Ureter (tissue), 1 donor: ENCODE results near the gene SULT1A4. TPM values are rescaled to one million over a fixed set of nuclear protein-coding genes. Genes with fewer than 3 reads are reported as not detected.
"Not testable (repeated sequence)": the region's sequence is repeated elsewhere in the genome, so short reads cannot be mapped to it uniquely, and the experiment has no call there.

Experiments used
- DNase-seq: peaks from one replicate; pipeline ENCODE4 v3.0.0-alpha.2; 2020; ENCODE audit warnings: low spot score
- total RNA-seq: library from RNA; stranded (reverse); gene quantifications from one replicate; pipeline ENCODE4 v1.2.4, GENCODE V29; 2023
- donor health status: DM: yes; HTN: yes; CAD: no.

The SULT1A4 gene
- total RNA-seq: 3.3 TPM

DNA sequence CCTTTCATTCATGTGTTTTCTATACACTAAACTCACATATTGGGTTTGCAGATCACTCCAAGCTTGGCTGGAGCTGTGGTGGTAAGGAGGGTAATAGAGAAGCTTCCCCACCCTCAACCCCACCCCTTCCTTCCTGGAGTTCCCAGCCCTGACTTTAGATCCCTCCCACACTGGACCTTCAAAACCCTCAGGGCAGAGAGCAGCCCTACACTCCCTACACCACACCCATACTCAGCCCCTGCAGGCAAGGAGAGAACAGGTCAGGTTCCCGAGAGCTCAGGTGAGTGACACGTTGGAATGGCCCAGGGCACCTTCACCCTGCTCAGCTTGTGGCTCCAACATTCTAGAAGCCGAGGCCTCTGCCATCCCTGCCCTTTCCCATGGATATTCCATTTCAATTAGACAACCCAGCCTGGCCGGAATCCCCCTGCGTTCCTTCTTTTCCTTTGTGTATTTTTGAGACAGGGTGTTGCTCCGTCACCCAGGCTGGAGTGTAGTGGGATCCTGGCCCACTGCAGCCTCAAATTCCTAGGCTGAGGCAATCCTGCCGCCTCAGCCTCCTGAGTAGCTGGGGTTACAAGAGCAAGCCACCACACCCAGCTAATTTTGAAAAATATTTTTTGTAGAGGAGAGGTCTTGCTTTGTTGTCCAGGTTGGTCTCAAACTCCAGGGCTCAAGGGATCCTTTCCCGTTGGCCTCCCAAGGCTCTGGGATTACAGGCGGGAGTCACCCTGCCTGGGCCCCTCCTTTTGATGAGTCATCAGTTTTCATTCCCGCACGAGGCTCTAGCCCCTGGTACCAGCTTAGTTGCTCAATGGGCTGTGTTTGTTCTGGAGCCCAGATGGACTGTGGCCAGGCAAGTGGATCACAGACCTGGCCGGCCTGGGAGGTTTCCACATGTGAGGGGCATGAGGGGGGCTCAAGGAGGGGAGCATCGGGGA is at the start of gene SULT1A4:
Gene SULT1A4, plus strand, starts transcription at position 208 of the 941 bp plus-strand sequence. CDS start 1,473 bp downstream, outside the sequence.
- DNase-seq: not testable (repeated sequence)

DNA sequence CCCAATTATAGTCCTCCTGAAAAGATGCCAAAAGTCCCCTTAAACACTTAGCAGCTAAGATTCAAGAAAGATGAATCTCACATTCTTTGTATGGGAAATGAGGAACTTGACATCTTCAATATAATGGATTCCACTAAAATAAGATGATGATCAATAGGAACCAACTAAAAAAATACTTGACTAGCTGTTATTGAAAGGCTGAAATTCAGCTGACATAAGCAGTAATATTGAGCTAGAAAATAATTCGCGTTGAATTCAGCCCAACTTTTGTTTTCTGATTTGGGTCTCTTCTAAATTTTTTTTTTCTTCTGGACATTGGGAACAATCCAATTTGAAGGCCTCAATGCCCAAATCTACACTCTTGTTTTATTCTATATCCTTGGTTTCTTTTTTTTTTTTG is 36.1 kb upstream of the SULT1A4 start:
- DNase-seq: not testable (repeated sequence)

DNA sequence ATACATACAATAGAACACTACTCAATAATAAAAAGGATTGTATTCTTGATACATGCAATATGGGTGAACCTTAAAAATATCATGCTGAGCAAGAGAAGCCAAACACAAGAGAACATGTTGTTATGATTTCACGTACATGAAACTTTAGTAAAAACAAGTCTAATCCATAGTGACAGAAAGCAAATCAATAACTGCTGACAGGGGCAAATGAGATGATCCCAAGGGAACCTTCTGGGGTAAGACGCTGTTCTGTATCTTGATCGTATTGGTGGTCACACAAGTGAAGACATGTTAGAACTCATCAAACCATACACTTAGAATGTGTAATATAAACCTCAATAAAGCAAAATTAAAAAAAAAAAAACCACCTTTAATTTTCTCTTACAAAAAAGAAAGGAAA is 34.3 kb upstream of the SULT1A4 start:
- not testable (repeated sequence) for DNase-seq

DNA sequence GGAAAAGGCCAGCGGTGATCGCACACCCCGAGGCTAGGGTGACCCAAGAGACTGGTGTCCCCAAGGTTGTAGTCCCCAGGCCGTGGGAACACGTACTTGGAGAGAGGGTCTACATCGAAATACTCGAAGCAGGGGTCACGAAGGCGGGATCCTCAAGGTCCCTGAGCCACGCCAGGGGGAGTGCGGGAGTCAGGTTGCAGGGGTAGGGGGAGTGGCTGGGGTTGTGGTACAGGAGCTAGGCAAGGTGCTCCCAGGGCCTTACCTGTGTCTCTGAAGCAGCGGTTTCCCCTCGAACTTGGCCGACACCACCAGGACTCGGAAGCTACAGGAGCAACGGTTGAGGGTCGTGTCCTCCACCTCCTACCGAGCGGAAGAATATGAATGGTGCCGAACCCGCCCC is 6.0 kb upstream of the SULT1A4 start:
- DNase-seq: not testable (repeated sequence)

DNA sequence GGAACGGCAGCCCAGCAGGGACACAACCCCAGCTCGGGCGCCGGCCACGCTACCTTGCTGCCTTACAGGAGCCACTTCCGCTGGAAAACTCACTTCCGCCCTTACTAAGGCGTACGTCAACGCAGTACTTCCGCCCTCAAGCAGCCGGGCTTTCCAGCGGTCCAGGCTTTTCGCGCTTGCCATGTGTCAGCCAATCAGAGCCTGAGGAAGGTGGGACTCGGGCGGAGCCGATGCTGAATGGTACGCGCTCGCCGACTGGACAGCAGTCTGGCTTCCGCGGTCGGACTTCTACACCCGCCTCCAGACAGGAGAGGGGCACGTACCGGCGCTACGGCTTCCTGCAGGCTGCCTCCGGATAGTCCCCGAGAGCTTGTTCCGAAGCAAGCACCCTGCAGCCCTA is 5.4 kb upstream of the SULT1A4 start, which contains the start of the genes BOLA2 and SLX1B:
Gene BOLA2, minus strand, starts transcription at position 83 of the 400 bp plus-strand sequence. CDS start 98 bp downstream, outside the sequence.
Gene SLX1B, plus strand, starts transcription at position 265 of the 400 bp plus-strand sequence.
- not testable (repeated sequence) for DNase-seq

DNA sequence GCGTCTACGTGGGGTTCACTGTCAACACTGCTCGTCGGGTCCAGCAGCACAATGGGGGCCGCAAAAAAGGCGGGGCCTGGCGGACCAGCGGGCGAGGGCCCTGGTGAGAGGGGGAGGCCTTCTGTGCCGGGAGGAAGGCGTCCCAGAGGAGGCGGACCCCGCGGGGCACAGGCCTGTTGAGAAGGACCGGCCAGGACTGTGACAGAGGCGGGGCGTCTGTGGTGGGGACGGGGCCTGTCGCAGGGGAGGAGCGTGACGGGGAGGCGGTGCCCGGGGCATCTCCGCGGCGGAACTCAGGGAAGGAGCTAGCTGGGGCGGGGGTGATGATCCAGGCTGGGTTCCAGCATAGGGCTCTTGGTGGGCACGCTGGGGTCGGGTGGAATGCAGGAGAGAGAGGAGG is 4.9 kb upstream of the SULT1A4 start:
- not testable (repeated sequence) for DNase-seq

DNA sequence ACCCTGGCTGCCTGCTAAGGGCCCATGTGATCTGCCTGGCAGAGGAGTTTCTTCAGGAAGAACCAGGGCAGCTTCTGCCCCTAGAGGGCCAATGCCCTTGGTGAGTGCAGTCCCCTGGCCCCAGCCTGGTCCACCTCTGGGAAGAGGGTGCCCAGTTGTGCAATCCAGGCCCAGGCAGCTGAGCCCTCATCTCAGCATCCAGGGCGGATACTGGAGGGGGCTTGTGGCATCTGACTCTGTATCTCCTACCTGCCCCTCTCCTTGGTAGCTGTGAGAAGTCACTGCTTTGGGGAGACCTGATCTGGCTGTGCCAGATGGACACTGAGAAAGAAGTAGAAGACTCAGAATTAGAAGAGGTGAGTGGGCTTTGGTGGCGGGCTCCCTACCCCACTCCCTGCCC is 2.1 kb upstream of the SULT1A4 start:
- not testable (repeated sequence) for DNase-seq

DNA sequence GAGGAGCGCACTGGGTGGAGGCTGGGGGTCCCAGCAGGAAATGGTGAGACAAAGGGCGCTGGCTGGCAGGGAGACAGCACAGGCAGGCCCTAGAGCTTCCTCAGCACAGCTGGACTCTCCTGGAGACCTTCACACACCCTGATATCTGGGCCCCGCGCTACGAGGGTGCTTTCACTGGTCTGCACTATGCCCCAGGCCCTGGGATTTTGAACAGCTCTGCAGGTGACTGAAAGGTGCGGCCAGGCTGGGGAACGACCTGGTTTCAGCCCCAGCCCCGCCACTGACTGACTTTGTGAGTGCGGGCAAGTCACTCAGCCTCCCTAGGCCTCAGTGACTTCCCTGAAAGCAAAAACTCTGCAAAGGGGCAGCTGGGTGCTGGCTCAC is 926 bp downstream of the SULT1A4 start:
- DNase-seq: not testable (repeated sequence)

DNA sequence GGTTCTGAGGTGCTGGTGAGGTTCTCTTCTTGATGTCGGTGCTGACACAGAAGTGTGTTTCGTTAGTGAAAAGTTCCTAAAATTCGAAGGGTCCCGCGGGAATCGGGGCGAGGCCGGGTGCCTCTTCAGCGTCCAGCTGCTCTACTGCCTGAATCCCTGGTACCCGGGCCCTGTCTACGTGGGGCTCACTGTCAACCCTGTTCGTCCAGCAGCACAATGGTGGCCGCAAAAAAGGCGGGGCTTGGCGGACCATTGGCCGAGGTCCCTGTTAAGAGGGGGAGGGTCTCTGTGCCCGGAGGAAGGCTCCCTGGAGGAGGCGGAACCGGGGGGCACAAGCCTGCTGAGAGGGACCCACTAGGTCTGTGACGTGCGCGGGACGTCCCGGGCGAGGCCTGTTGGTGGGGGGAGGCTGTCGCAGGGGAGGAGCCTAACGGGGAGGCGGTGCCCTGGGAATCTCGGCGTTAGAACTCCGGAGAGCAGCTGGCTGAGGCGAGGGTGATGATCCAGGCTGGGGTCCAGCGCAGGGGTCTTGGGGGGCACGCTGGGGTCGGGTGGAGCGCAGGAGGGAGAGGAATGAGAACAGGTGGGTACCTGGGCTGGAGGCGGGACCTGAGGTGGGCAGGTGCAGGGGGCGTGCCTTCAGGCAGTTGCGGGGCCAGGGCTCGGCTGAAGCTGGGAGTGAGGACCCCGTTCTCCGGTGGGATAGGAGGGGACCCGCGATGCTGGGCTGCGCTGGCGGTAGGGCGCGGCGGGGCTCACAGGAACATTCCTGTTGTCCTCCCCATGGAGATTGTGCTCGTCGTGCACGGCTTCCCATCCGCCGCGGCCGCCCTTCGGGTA is 6.5 kb downstream of the SULT1A4 start:
- DNase-seq: not testable (repeated sequence)

DNA sequence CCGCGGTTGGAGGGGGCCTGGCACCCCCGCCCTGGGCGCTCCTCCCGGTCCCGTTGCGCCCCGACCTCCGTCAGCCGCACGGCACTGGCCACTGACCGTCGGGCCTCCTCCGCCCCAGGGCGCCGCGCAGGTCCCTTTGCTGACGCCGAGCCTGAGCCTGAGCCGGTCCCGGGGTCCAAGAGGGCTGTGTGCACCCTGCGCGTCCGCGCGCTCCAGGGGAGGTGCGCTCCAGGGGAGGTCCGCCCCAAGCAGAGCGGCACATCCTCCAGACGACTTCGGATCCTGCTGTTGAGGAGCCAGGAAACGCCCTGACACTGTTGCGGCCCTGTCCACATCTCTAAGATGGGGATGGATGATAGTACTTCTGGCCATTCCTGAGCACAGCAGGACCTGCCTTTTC is 7.2 kb downstream of the SULT1A4 start:
- DNase-seq: not testable (repeated sequence)

DNA sequence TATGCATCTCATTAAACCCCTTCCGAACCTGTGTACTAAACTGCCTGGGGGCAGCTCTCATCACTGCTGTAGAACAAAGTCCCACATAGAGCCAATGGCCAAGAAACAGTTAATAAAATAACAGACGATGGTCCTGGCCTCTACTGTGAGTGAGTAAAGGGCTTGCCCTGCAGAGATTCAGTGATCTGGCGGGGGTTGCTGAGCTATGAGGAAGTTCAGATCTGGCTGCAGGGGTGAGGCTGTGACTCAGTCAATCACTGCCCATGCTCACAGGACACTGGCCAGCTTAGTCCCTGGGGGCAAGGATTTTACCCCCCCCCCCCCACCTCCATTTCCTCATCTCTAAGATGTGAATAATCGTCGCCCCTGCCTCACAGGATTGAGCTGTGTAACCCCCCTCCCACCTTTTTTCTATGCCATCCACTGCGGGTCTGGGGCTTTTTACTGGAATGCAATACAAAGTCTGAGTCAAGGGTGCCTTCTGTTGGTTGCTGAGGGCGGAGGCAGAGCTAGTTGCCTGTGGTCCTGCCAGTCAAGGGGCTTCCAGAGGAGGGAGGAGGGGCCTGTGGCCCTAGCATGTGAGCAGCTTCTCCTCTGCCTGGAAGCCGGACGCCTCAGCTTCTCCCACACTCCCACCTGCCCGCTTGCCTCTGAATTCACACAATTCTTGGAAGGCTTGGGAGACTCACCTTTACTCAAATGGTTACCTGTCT is 8.1 kb downstream of the SULT1A4 start:
- DNase-seq: not testable (repeated sequence)

DNA sequence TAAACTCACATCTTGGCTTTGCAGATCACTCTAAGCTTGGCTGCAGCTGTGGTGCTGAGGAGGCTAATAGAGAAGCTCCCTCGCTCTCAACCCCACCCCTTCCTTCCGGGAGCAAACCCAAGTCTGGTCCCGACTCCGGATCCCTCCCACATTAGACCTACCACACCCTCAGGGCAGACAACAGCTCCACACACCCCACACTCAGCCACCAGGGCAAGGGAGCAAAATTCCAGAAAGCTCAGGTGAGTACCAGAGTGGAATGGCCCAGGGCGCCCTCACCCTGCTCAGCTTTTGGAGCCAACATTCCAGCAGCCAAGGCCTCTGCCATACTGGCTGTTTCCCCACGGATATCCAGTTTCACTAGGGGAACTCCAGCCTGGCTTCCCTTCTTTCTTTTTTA is 9.9 kb downstream of the SULT1A4 start:
- peak; percentile 78 for DNase-seq

DNA sequence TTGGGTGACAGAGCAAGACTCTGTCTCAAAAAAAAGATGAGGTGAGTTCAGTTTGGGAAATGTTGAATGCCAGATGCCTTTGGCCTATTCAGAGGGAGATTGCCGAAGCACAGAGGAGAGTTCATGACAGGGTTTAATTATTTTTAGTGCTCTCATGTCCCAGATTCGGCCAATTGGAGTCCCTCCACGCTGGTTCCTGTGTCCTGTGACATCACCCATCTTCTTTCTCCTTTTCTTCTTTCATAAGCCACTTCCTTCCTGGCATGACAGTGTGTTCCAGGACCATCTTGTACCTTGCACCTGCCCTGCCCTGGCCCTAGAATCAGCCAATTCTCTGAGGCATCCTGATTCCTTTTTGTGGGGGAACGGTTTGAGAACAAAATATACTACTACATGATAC is 12.4 kb downstream of the SULT1A4 start:
- DNase-seq: not testable (repeated sequence)

DNA sequence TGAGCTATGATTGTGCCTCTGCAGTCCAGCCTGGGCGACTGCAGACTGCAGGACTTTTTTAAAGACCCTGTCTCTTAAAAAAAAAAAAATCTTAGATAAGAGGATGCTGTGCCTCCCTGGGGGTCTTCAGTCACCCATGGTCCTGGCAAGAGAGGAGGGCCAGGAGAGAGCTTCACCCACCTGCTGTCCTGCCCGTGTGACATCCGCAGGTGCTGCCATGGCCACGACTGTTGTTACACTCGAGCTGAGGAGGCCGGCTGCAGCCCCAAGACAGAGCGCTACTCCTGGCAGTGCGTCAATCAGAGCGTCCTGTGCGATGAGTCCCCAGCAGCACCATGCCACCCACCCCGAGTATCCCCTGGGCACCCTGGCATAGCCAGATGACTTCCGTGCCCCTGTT is 22.6 kb downstream of the SULT1A4 start:
- peak; percentile 41 for DNase-seq

DNA sequence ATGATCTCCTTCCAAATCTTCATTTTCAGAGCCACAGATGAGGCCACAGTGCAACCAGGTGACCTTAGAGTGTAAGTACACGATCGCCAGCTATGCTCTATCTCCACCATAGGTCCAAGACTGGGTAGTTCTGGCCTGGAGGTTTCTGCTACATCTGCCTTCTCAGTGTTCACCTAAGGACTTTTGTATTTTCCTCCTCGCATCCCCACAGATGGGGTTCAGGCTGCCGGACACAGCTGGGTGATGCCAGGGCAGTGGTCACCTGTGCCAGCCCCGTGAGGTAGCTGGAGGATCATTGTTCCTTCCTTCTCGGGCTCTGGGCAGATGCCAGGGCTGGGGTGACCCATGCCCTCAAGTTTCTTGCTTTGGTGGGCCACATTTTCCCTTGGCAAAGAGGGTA is 46.6 kb downstream of the SULT1A4 start, which contains the start of gene NPIPB12:
Gene NPIPB12, minus strand, starts transcription at position 101 of the 400 bp plus-strand sequence.
- not testable (repeated sequence) for DNase-seq

Other genes starting within 250 kb of the SULT1A4 start
- gene NPIPB11, start 53.2 kb upstream of the SULT1A4 start, total RNA-seq: 1.6 TPM
- 7.8 TPM for gene BOLA2, start 5.6 kb upstream of the SULT1A4 start, total RNA-seq
- gene SLX1B, start 5.4 kb upstream of the SULT1A4 start, total RNA-seq: 43.4 TPM
- gene NPIPB12, start 46.5 kb downstream of the SULT1A4 start, total RNA-seq: 138 TPM
- 4.2 TPM for gene SPN, start 203.3 kb downstream of the SULT1A4 start, total RNA-seq
- gene QPRT, start 219.3 kb downstream of the SULT1A4 start, total RNA-seq: 24.7 TPM